AG04450 (cell line): ENCODE measurements around the gene IRF2BPL. TPM values are rescaled to one million over a fixed set of nuclear protein-coding genes. Genes with fewer than 3 reads are reported as not detected.

ENCODE experiments used
- CTCF ChIA-PET: fragments of 300-600, 350-600 bp; formaldehyde crosslinking; extraction: SDS; loops from one replicate; lab custom pipeline; 2022; ENCODE audit warnings: antibody characterized with exemption, inconsistent platforms; lab: Charles Lee
- POLR2A ChIA-PET: fragments of 350-600 bp; formaldehyde crosslinking; extraction: SDS; loops from one replicate; lab custom pipeline; 2021; ENCODE audit warnings: antibody characterized with exemption, inconsistent platforms; lab: Yijun Ruan, JAX
- DNase-seq: peaks from one replicate; pipeline ENCODE4 v3.0.0-alpha.2; 2011; ENCODE audit warnings: low read depth, low spot score
- H3K27ac ChIP-seq: one replicate; pipeline ENCODE4 v1.5.1; 2012; ENCODE audit warnings: low read depth, low read length, control low read depth
- H3K27me3 ChIP-seq: one replicate; pipeline ENCODE4 v1.6.0; 2012; ENCODE audit warnings: low read length; ENCODE audit not compliant: control insufficient read depth, insufficient read depth
- H3K4me3 ChIP-seq: 2 replicates; pipeline ENCODE4 v1.5.1; 2011; ENCODE audit warnings: mild to moderate bottlenecking, low read depth, low read length, control low read depth
- H3K9me3 ChIP-seq: 2 replicates; pipeline ENCODE4 v1.5.1; 2012; ENCODE audit warnings: low read length; ENCODE audit not compliant: control insufficient read depth, insufficient read depth
- CTCF ChIP-seq: IDR thresholded peaks from 2 replicates; pipeline ENCODE4 v1.5.1; 2011; ENCODE audit warnings: low read depth, low read length, control low read depth, inconsistent platforms
- polyA plus RNA-seq: library from polyadenylated mRNA; depleted of rRNA; stranded (reverse); fragments of >200 nt; gene quantifications from 2 replicates; pipeline ENCODE4 v1.2.3, GENCODE V29; 2011

Gene IRF2BPL
- polyA plus RNA-seq, 1 experiment, result 17.1 TPM

- ChIA-PET CTCF (no interaction called here), POLR2A (no interaction called here)
- Histone ChIP-seq H3K27me3 (no peaks in the 10 kb centered on the region), H3K27ac (no peak overlapping the region), H3K4me3 (no peak overlapping the region), H3K9me3 (no peaks in the 10 kb centered on the region; the same call in 1 of the 2 replicates)
- TF ChIP-seq CTCF, result no peak
- no peak for DNase-seq
These were observed 23.6 kb downstream of the IRF2BPL start for GRCh38 chr14:77004711-77005460.

GRCh38 chr14:77003960-77004710 is 24.4 kb downstream of the IRF2BPL start:
- CTCF ChIA-PET, result no interaction called here
- POLR2A ChIA-PET, result no interaction called here
- Histone ChIP-seq H3K27ac (no peak overlapping the region), H3K27me3 (no peaks in the 10 kb centered on the region), H3K9me3 (no peaks in the 10 kb centered on the region; the same call in 1 of the 2 replicates), H3K4me3 (no peak overlapping the region)
- no peak for DNase-seq
- no peak for TF ChIP-seq CTCF

GRCh38 chr14:77002889-77003288 is 25.6 kb downstream of the IRF2BPL start:
- no peaks in the 10 kb centered on the region; the same call in 1 of the 2 replicates for H3K9me3 ChIP-seq
- DNase-seq, result no peak
- no peak overlapping the region for H3K27ac ChIP-seq
- H3K27me3 ChIP-seq, result no peaks in the 10 kb centered on the region
- no peak for TF ChIP-seq CTCF
- ChIA-PET CTCF (interaction anchor here (1.1 kb wide), 1 partner anchor 89 kb away, joined by 6 read pairs; no protein-coding TSS in a partner anchor), POLR2A (no interaction called here)
- no peak overlapping the region for H3K4me3 ChIP-seq

GRCh38 chr14:77002335-77002734 is 26.2 kb downstream of the IRF2BPL start:
- H3K27ac ChIP-seq, result no peak overlapping the region
- ChIA-PET POLR2A (no interaction called here), CTCF (interaction anchor here (1.1 kb wide), 1 partner anchor 89 kb away, joined by 6 read pairs; no protein-coding TSS in a partner anchor)

More at GRCh38 chr14:77002335-77002734, 26.2 kb downstream of the IRF2BPL start:
- DNase-seq, result no peak
- no peaks in the 10 kb centered on the region for H3K9me3 ChIP-seq
- no peak for TF ChIP-seq CTCF
- no peaks in the 10 kb centered on the region for H3K27me3 ChIP-seq
- H3K4me3 ChIP-seq, result no peak overlapping the region
